RPMI8226 (cell line): Measurements from ENCODE around the gene DNMBP.
A peak's percentile ranks its signal among the peaks of the same experiment; 100 is the strongest.
"Not testable (repeated sequence)": the region's sequence is repeated elsewhere in the genome, so short reads cannot be mapped to it uniquely, and the experiment has no call there.

Source experiments
- DNase-seq: peaks from one replicate; pipeline ENCODE4 v3.0.0-alpha.2; 2015

Gene DNMBP

DNA sequence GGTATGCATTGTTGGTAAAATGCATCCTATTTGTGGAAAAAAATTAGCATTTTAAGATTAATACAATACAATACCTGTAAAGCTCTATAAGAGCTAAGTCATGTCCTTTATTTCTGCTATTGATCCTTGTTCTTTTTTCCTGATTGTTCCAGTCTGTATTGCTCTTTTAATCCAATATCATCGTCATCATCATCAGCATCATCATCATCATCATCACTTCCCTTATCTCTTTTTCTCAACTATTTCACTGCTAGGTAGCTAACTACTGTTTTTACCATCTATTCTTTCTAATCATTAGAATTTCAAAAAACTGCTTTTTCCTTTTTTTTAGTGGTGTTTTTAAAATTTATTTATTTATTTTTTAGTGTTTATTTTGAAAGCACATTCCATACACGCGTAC lies 156.1 kb downstream of the DNMBP start:
- DNase-seq: no peak

DNA sequence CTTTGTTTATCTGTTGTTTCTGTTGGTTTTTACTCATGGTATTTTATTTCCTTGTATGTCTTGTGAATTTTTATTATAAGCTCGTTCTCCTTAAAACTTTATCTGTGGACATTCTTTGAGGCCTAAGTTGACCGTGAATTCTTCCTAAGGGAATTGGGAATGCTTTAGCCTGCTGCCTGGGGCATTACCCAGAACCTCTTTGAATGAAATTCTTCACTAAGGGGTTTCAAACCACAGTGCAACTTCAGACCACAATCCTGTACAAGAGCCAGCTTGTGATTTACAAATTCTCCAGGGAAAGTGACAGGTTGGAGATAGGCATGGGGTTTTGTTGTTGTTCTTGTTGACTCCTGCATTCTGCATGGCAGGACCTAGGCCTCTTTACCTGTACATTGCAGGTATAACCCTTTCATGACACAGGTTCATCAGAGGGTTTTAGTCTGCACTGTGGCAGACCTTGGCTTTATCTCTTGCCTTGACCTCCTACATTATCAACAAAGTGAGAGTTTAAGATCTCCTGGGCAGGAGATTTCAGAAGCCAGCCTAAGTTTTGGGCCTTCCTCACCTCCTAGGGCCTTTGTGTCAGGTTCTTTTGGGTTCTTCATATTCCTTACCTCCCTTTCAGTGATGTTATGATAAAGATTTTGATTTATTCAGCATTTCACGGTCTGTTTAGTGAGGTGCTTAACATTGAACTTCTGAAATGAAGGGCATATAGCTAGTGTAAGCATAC lies 157.1 kb downstream of the DNMBP start:
- no peak for DNase-seq

DNA sequence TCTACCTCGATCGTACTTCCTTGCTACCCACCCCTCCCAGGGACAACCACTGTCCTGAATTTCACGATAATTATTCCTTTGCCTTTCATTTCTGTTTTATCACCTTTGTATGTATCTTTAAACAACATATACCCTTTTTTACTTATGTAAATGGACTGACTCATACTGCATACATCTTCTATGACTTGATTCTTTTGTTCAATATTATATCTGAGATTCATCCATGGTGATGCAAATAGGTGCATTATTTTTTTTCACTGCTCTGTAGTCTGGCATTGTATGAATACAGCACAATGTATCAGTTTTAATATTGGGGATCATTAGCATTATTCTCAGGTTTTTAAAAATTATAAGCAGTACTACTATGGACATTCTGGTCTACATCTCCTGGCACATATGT lies 157.9 kb downstream of the DNMBP start:
- no peak for DNase-seq

DNA sequence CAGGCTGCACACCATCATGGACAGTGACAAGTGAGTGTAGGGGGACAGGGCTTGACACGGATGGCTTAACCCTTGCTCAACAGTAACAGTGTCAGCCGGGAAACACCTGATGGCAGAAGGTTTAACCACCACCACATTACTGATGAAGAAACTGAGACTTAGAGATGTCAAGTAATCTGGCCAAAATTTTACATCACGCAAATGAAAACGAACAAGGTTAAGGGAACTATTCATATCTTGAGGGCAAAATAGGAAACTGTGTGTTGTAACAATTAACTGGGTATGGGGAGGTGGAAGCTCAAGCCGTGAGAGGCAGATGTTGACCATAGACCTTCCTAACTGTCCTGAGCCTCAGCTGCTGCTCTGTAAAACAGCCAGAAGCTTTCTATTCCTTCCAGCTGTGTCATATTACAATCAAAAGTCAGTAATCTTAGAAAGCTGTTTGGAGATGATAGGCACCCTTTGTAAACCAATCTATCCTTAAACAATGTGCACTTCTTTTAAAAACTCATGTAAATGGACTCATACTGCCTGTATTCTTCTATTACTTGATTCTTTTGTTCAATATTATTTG lies 158.9 kb downstream of the DNMBP start:
- no peak for DNase-seq

DNA sequence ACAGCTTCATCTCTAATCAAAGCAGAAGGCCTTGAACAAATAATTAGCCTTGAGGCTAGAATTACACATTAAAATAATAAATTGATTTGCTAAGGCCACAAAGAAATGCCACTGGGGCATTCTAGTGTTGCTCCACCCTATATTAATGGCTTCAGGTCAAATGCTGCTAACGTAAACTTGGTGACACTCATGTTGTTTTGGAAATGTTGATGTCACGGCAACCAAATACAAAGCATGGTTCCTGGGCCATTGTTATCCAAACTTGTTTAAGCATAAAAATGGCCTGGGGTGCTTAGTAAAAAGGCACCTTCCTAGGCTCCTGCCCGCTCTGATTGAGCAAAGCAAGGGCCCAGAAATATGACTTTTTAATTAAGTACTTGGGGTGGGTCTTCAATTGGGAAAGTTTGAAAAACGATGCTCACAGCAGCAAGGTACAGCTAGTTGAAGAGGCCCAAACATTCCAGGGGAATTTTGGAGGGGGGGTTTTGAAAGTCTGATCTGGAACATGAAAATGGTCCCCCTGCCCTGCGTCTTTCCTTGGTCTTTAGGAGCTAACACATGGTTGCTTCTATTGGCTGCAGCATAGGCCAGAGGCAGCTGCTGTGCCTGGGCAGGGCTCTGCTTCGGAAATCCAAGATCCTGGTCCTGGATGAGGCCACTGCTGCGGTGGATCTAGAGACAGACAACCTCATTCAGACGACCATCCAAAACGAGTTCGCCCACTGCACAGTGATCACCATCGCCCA lies 159.6 kb downstream of the DNMBP start:
- DNase-seq: no peak

DNA sequence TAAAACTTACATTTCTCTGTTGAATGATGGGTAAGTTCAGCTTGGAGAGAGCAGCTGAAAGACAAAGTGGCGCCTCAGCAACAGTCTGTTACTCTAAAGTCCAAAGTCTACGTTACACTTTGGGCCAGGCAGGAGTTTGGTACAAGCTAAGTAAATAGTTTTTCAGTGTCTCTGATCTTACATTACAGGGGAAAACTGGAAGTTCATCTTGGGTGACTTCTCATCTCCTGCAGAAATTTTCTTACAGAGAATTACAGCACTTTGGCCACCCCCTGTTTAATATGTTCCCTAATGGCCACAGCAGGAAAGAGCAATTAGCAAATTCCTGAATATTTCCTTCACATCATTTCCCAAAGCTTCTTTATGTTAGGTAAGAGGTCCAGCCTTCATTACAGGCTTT lies 160.2 kb downstream of the DNMBP start:
- no peak for DNase-seq

DNA sequence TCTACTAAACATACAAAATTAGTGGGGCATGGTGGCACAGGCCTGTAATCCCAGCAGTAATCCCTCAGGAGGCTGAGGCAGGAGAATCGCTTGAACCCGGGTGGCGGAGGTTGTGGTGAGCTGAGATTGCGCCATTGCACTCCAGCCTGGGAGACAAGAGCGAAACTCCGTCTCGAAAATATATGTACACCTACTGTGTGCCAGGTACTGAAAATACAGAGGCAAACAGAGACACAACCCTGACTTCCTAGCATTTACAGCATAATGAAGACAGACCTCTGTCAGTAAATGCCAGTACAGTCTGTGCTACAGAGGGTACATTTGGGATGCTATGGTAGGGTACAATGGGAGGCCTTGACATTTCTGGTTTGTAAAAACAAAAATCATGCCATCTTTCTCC lies 160.7 kb downstream of the DNMBP start:
- DNase-seq: no peak

DNA sequence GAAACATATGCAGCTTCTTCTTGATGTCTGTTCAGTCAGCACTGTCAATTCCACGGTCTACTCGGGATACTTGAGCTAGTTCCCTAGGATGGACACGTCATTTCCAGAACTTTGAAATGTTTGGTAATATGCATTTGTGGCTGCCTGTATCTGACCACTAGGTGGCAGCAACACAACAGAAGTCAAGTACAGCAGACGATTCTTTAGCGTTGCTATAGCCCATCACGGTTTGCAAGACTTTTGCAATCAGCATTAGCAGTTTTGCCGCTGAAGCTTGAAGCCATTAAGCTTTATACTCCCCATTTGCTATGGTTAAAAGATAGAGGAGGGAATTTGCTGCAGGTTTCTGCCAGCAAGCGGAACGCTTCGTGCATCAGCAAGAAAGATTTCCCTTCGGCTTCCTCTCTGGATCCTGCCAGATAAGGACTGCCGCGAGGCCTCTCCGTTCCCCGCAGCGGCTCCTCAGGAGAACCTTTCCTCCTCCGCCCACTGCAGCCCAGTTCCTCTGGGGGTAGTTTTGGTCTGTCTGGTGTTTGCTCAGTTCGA lies 163.8 kb downstream of the DNMBP start:
- DNase-seq: peak; percentile 61

DNA sequence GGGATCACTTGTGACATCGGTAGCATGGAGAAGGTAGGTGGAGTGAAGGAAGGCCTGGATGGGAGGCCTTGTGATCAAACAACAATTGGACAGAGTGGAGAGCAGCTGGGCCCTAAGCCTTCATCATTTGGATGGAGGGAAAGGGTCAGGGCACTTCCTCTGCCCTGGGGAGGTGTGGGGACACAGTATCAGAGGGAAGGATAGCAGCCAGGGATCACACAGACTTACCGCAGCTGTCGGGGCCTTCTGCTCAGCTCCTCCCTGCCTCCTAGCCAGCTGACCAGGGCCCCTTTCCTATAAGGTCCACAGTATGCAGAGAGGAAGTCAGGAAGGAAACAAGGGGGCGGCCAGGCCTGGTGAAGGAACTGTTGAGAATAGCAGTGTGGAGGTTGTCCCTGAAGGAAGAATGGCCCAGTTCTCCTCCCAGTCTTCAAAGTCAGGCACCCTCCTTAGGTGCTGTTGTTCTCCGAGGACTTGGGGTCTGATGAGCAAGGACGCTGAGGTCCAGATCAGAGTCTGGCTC lies 165.3 kb downstream of the DNMBP start:
- no peak for DNase-seq

DNA sequence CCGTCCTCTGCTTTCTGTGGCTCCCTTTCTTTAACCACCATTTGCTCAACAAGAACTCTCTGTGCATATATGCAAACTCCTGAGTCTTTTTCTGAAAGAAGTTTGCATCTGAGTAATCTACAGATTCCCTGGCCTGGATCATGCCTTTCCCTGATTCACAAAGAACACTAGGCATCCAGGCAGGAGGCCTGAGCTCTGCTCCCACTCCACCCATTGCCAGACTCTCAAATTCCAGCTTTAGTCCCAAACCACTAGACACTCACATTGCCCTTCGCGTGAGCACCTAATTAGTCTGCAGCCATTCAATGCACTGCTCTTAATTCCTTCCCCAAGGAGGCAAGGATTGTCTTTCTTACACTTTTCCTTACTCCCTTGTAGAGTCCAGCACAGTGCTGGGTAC lies 166.4 kb downstream of the DNMBP start:
- no peak for DNase-seq

DNA sequence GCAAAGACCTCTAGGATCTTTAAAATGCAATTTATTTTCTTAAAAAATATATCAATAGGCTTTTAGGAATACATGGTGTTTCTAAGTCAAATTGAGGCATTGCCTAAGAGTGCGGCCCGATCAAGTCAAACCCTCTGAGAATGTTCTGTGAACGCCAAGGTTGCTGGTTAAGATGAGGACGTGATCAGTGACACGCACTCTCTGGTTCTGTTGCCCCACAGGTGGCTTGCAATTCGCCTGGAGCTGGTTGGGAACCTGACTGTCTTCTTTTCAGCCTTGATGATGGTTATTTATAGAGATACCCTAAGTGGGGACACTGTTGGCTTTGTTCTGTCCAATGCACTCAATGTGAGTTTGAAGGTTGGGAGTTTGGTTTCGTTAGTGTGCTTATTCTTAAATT lies 168.0 kb downstream of the DNMBP start:
- DNase-seq: no peak

DNA sequence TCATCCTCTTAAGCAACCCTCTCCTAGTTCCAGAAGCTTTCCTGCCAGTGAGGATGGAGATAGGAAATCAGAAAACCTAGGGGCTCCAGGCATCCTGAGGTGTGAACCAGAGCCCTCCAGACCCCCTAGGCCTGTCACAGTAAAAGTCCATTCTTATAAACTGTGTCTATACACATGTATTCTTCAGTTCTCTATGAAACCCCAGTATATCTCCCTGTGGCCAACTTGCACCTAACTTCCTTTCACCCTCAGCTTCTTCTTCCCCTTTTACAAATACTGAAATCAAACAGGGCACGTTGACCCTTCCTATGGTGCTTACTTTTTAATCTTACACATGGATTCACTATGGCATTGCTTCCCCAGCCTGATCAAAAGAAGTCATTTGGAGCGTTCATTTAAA lies 168.9 kb downstream of the DNMBP start:
- not testable (repeated sequence) for DNase-seq

DNA sequence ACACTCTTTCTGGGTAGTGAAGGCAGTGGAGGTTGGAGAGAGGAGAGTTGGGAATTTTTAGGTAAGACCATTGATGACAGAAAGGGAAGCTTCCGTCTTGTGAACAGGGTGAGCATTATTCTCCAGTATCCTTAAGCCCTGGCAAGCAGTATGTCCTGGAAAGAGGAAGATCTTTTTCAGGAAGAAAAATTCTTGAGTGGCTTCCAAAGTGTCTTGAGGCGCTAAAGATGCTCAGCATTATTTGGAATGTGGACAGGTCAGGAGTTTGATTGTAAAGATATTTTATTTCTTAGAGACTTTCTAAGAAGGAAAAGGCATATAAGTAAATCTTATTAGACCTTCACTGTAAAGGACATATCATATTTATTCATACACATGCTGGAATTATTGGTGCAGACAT lies 173.0 kb downstream of the DNMBP start:
- DNase-seq: no peak

DNA sequence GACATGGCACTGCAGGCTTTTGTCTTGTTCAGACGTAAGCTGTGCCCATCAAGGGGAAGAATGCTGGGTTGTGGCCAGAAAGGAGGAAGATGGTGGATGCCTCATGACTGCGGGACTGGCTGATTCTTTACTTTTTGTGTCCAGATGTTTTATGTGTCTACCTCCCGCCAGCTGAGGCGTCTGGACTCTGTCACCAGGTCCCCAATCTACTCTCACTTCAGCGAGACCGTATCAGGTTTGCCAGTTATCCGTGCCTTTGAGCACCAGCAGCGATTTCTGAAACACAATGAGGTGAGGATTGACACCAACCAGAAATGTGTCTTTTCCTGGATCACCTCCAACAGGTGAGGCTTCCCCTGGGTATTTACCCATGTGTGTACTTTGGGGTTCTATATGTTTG lies 173.8 kb downstream of the DNMBP start:
- DNase-seq: no peak

DNA sequence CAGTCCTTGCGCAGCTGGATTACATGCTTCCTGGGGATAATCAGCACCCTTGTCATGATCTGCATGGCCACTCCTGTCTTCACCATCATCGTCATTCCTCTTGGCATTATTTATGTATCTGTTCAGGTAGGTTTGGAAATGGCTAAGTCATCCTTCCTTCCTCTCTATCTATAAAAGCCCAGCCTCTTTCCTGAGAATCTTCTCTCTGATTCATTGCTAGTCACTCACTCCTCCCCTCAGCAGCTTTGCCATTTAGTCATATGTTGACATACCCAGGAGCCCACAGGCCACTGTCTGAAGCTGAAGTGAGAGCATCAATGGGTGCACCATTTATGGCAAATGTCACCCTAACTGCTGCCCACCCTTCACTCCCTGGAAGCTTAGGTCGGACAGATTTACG lies 175.3 kb downstream of the DNMBP start:
- DNase-seq: no peak

DNA sequence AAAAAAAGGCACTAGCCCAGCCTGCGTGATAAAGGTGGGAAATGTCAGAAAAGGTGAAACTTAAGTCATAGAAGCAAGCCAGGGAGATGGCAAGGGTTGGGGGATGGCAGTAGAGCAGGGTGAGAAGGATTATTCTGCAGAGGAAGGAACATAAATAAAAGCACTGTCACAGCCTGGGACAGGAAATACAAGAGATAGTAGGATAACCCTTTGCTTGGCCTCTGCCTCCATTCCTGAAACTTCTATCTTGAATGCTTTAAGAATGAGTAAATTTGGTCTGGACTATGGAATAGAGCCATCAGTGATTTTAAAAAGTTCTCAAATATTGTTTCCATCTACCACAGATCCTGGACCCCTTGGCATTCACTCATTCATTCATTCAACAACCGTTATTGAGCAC lies 177.3 kb downstream of the DNMBP start:
- no peak for DNase-seq

DNA sequence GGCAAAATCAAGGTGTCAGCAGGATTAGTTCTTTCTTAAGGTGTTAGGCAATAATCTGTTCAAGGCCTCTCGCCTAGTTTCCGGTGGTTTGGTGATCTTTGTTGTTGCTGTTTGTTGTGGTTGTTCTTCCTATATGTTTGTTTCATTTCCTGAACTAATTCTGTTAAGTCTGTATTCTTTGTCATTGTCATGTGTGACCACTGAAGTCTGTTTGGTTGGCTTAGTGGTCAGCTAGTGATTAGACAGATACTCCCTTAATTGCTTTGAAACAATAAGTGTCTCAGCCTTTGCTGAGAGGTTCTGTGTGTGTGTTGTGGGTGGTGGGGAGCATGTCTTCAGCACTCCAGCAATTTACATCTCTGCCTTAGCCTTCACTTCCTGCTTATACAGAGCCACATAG lies 181.3 kb downstream of the DNMBP start:
- DNase-seq: no peak

DNA sequence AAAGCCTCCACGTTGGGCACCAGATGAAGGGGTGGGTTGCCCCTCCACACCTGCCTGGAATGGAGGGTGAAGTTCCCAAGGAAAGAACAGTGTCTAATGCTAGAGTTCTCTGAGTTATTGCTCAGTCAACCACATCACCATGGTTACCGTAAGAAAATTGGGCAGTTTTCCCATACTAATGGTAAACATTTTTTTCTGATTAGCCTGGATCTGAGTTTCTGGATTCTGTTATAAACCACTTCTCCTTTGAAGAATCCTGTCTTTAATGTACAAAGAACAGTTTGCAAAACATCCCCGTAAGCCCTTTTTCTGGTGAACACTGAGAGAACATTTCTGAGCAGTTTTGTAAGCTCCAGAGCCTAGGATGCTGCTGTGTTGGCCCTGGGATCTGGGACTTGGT lies 181.8 kb downstream of the DNMBP start:
- no peak for DNase-seq
